Measurements from ENCODE around the gene TYMS.

TYMS gene

DNA sequence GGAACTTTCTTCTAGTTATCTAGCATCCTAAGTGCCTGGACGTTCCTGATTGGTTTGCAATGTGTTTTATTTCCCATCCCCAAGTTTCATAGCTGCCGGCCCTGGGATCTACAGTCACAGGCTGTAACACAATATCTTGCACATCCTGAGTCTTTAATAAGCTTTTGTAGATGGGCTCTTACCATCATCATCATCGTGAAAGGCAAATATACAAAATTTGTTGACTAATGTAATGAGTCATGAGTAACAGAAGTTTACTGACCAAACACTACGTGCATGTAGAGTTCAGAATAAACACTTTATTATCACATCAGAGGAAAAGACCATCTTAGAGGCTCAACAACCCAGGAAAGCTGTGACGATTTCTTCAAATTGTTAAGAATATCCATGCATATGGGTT lies 8.1 kb upstream of the TYMS start:
- peak; percentile 15 for DNase-seq

DNA sequence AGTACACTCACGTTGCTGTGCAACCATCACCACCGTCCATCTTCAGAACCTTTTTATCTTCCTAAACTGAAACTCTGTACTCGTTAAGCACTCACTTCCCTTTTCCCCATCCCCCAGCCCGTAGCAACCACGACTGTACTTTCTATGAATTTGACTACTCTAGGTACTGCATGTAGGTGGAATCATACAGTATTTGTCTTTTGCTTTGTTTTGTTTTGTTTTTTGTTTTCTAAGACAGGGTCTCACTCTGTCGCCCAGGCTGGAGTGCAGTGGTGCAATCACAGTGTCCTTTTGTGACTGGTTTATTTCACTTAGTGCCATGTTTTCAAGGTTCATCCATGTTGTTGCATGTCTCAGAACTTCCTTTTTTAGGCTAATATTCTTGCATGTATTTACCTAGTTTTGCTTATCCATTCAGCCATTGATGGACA lies 7.0 kb upstream of the TYMS start:
- DNase-seq: no peak

- no peak for DNase-seq
Observed at GRCh38 chr18:652131-652530, 5.3 kb upstream of the TYMS start.

- DNase-seq: peak; percentile 29
Observed at GRCh38 chr18:653512-653911, 3.9 kb upstream of the TYMS start.

DNA sequence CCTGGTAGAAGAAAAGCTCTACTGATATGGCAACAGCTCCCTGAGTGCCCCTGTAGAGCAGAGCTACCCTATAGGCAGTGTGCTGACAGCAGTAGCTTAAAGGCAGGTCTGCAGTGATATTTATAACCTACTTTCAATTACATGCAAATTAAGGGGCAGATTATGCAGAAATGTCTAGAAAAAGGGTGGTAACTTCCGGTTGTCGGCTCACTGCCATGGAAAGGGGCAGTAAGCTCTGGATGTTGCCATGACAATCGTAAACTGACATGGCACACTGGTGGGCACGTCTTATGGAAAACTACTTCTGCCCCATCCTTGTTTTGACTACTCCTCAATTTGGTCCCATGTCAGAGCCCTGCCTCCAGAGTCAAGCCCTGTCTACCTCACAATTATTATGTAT lies 2.9 kb upstream of the TYMS start:
- no peak for DNase-seq

DNA sequence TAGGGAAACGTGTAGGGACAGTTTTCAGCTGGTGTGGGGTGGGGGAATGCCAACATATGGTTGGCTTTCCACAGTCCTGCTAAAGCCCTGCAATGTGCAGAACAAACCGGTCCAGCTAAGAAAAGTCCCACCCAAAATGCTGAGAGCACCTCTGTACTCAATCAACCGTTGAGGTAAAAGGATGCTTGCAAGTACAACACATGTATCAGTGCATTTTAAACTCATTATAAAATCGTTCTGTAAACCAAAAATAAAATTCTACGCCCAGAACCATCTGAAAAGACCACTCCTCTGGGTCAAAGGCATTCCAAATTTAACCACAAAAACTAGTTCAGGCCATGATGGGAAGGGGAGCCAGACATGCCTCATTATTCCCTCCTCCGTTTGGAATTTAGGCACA lies 2.0 kb upstream of the TYMS start:
- no peak for DNase-seq

GRCh38 chr18:658001-658946 lies 821 bp downstream of the TYMS start:
- peak; percentile 97 for DNase-seq

DNA sequence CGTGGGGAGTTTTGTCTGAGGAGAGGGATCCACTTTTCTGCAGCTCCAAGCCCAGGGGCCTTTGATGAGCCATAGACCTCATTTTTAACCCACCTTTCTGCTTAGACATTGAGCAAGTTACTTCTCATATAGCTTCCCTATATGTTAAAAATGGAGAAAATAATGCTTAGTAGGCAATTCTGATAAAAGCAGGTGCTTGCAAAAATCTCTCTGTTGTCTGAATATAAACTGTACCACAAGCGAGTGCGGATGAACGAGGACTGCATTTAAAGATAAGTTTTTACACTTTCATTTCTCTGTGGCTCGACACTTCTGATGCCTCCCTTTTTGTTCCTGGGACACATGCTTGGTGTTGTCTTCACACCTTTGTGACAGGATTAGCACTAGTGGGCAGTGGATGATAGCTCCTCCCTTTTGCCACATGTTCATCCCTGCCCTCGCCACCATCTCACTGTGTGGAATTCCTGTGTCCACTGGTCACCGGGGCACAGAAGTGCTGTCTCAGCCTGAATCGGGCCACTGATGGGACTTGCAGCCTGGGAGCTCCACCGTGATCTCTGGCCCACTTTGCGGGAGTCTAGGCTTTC lies 1.6 kb downstream of the TYMS start:
- no peak for DNase-seq

DNA sequence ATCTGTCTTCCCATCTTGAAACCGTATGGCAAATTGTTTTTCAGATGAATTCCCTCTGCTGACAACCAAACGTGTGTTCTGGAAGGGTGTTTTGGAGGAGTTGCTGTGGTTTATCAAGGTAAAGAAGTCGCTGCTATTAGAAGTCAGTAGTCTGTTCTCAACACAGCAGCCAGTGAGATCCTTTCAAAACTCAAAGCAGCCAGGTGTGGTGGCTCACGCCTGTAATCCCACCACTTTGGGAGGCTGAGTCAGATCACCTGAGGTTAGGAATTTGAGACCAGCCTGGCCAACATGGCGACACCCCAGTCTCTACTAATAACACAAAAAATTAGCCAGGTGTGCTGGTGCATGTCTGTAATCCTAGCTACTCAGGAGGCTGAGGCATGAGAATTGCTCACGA lies 2.1 kb downstream of the TYMS start:
- DNase-seq: no peak

GRCh38 chr18:662197-662596 lies 4.7 kb downstream of the TYMS start:
- no peak for DNase-seq

GRCh38 chr18:666177-666576 lies 8.7 kb downstream of the TYMS start:
- no peak for DNase-seq

GRCh38 chr18:666628-667027 lies 9.2 kb downstream of the TYMS start:
- DNase-seq: no peak

DNA sequence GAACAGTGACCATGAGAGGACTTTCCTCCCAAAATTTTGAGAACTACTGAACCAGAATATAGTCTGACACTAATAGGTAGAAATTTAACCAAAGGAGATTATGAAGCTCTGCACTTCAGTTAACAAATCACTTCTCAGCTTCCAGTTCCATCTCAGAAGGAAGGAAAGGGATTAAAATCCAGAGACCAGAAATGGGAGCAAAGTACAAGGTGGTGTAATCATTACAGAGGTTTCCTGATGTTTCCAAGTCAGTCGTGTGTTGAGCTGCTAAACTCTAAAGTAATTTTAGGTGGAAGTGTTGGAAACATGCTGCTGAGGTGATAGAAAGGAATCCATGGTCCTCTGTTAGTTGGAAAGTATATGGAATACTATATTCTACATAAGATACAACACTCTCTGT lies 10.8 kb downstream of the TYMS start:
- no peak for DNase-seq

DNA sequence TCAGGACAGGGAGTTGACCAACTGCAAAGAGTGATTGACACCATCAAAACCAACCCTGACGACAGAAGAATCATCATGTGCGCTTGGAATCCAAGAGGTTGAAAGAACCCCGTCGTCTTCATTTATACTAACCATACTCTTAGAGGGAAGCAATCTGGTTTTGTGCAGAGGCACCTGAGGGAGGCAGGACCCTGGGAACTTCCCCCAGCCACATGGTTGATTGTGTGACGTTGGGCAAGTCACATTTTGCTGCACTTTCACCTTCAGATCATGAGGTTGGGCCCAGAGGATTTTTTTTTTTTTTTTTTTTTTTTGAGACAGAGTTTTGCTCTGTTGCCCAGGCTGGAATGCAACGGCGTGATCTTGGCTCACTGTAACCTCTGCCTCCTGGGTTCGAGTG lies 11.6 kb downstream of the TYMS start:
- no peak for DNase-seq

GRCh38 chr18:670522-670921 lies 13.1 kb downstream of the TYMS start:
- DNase-seq: no peak

- DNase-seq: no peak
Observed at GRCh38 chr18:671405-671804, 14.0 kb downstream of the TYMS start.

GRCh38 chr18:673317-673716 lies 15.9 kb downstream of the TYMS start:
- no peak for DNase-seq

GRCh38 chr18:673769-674168 lies 16.3 kb downstream of the TYMS start:
- no peak for DNase-seq

- no peak for DNase-seq
Observed at GRCh38 chr18:675307-675706, 17.9 kb downstream of the TYMS start.

- DNase-seq: no peak
Observed at GRCh38 chr18:676069-676468, 18.6 kb downstream of the TYMS start.

DNA sequence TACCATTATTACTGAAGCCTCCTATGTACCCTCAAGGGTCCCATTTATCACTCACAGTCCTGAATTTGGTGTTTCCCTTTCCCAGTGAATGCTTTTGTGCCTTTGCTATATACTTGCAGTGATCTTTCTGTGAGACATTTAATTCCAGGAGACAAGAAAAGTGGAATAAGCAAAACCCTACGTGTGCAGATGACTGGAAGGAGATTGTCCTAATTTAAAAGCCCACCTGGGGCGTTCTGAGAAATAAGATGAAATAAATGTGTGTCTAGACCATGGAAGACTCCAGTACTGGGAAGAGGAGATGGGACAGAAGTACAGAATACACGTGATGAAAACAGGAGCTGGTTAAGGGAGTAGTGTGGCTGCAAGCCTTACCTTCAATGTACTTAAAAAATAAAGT lies 19.3 kb downstream of the TYMS start:
- DNase-seq: no peak

GRCh38 chr18:677145-677544 lies 19.7 kb downstream of the TYMS start:
- no peak for DNase-seq

- DNase-seq: no peak
Observed at GRCh38 chr18:677951-678381, 20.5 kb downstream of the TYMS start.

DNA sequence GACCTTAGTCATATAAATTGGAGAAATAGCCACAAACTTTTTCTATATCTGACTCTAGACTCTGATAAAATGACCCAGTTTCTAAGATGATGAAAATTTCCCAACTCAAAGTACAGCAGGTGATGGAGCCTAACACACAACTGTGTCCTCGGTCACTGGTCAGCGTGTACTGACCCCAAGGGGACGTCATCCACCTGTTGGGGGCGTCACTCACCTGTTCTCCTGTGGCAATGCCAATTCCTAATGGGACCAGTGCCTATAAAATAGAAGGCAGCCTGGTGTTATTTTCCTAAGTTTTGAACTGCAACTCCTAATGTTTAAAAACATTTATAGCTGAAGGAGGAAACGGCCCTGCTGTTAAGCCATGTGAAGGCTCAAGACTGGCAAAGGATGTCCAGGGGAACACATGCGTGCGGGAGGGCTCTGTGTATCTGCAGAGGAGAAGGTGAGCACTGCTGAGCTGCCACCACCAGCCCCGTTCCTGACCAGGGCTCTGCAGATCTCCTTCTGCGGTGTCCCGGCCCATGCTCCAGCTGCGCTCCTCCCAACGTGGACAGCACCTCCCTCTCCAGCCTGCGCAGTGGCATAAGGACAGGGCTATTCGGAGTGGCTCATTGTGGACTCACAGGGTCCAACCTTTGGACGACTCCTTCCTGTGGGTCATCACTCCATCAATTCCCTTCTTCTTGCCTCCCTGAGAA lies 21.2 kb downstream of the TYMS start:
- DNase-seq: no peak

Measured in NCI-H146 (cell line).